ENCODE results near the gene OSER1.
"Not testable (repeated sequence)": the region's sequence is repeated elsewhere in the genome, so short reads cannot be mapped to it uniquely, and the experiment has no call there.

The OSER1 gene

GRCh38 chr20:44210406-44211176 is at the start of gene OSER1:
Gene OSER1, minus strand, starts transcription at chr20:44210771. Its CDS starts 3,814 bp downstream, at chr20:44206957.
- peak; percentile 71 for DNase-seq

- DNase-seq: no peak
These were observed 47.8 kb upstream of the OSER1 start for GRCh38 chr20:44258226-44258890.

- no peak for DNase-seq
These were observed 46.4 kb upstream of the OSER1 start for GRCh38 chr20:44256961-44257360.

- DNase-seq: no peak
These were observed 45.4 kb upstream of the OSER1 start for GRCh38 chr20:44255942-44256341.

GRCh38 chr20:44254073-44254472 is 43.5 kb upstream of the OSER1 start:
- no peak for DNase-seq

GRCh38 chr20:44253528-44253927 is 43.0 kb upstream of the OSER1 start:
- DNase-seq: no peak

GRCh38 chr20:44251284-44251683 is 40.7 kb upstream of the OSER1 start:
- DNase-seq: no peak

- no peak for DNase-seq
These were observed 37.8 kb upstream of the OSER1 start for GRCh38 chr20:44248410-44248759.

- no peak for DNase-seq
These were observed 37.2 kb upstream of the OSER1 start for GRCh38 chr20:44247586-44248409.

- no peak for DNase-seq
These were observed 36.6 kb upstream of the OSER1 start, which contains the start of gene GDAP1L1 for GRCh38 chr20:44247131-44247571. Gene GDAP1L1, plus strand, starts transcription at chr20:44247308. Its CDS starts 27 bp downstream, at chr20:44247335.

- no peak for DNase-seq
These were observed 35.4 kb upstream of the OSER1 start for GRCh38 chr20:44245977-44246376.

- DNase-seq: no peak
These were observed 31.2 kb upstream of the OSER1 start for GRCh38 chr20:44241796-44242195.

- not testable (repeated sequence) for DNase-seq
These were observed 26.3 kb upstream of the OSER1 start for GRCh38 chr20:44236840-44237239.

- no peak for DNase-seq
These were observed 25.1 kb upstream of the OSER1 start for GRCh38 chr20:44235702-44236101.

- DNase-seq: no peak
These were observed 24.2 kb upstream of the OSER1 start for GRCh38 chr20:44234566-44235317.

GRCh38 chr20:44233436-44234016 is 23.0 kb upstream of the OSER1 start:
- no peak for DNase-seq

- not testable (repeated sequence) for DNase-seq
These were observed 21.9 kb upstream of the OSER1 start for GRCh38 chr20:44232469-44232856.

GRCh38 chr20:44231713-44232468 is 21.3 kb upstream of the OSER1 start:
- no peak for DNase-seq

GRCh38 chr20:44231193-44231592 is 20.6 kb upstream of the OSER1 start:
- DNase-seq: no peak

GRCh38 chr20:44228465-44229258 is 18.1 kb upstream of the OSER1 start:
- no peak for DNase-seq

GRCh38 chr20:44224637-44225036 is 14.1 kb upstream of the OSER1 start:
- DNase-seq: no peak

Measured in cortex of kidney (tissue), 1 donor.